ENCODE results near the gene MATN1.

MATN1 gene

DNA sequence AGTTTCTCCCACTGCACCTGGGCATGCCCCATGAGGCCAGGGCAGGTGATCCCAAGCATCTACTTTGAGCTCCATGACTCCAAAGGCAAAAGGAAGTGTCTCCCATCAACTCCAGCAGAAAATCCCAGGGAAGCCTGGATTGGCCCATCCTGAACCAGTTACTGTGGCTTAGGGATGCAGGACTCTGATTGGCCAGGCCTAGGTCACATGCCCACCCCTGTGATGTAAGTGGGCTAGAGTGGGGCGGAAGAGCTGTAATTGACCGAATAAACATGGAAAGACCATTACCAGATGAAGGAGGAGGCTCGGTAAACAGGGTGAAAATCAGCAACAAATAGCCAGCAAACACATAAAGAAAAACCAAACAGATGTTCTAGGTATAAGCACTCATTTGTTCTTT, 45.2 kb downstream of the MATN1 start:
- no peak for DNase-seq

DNA sequence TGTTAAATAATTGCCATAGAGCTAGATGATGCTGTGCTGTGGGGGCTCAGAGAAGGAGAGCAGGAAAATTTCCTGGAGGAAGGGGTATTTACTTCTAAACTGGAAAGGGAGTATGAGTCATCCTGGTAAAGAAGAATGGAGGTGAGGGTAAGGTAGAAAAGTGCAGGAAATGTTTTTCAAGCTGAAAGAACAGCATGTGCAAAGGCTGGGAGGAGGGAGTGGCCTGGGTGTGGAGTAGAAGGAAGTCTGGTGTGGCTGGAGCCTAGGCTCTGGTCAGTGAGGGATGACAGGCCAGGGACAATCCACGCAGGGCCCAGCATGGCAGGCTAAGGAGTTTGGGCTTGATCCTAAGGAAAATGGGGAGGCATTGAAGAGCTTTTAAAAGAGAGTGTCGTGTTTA, 45.9 kb downstream of the MATN1 start:
- DNase-seq = no peak

DNA sequence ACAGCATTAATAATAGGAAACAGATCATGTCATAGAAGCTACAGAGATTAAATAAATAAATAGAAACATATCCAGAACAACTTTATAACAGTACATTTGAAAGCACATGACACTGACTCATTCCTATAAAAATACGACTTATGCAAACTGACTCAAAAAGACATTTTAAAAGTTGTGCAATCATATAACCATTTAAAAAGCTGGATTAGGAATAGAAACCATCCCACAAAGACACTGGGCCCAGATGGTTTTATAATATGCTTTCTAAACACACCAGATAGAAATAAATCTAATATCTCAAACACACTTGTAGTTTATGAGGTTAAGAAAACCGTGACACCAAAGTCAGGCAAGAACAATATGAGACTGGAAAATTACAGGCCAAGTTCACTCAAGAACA, 47.6 kb downstream of the MATN1 start:
- no peak for DNase-seq

DNA sequence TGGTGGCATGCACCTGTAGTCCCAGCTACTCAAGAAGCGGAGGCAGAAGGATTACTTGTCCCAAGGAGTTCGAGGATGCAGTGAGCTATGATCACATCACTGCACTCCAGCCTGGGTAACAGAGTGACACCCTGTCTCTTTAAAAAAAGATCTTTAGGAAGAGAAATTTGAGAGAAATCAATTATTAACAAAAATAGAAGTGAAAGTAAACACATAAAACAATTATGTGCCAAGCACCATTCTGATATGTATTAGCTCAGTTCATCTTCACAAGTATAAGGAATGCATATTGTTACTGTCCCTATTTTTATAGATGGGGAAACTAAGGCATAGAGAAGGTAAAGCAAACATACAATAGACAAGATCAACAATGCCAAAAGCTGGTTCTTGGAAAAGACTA, 48.1 kb downstream of the MATN1 start:
- DNase-seq = no peak

DNA sequence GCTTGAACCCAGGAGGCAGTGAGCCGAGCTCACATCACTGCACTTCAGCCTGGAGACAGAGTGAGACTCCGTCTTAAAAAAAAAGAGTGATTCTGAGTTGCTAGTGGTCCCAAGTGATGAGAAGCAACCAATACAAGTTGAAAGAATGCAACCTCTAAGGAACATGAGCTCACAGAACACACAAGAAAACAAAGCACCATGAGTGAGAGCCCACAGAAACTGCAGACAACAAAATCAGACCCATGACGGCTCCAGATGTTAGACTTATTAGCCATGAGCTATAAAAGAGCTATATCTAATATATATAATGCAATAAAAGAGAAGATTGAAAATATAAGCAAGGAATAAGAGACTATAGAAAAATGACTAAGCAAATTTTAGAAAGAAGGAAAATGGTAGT, 50.0 kb downstream of the MATN1 start:
- DNase-seq = no peak

DNA sequence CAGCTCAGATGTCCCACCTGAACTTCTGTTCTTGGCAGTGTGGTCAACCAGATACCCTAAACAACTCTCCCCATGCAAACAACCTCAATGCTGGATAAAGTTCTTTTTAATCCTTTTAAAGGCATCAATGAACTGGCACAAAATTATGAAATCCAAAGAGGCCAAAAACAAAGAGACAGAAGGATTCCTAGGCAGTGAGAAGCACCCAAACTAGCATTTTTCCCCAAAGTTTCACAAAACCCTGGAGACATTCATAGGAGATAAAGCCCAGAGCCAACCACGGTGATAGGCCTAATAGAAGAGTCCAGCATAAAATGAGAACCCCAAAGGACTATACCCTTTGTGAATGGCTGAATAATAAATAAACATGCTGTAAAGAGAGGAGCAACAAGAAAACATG, 50.7 kb downstream of the MATN1 start:
- DNase-seq = no peak

DNA sequence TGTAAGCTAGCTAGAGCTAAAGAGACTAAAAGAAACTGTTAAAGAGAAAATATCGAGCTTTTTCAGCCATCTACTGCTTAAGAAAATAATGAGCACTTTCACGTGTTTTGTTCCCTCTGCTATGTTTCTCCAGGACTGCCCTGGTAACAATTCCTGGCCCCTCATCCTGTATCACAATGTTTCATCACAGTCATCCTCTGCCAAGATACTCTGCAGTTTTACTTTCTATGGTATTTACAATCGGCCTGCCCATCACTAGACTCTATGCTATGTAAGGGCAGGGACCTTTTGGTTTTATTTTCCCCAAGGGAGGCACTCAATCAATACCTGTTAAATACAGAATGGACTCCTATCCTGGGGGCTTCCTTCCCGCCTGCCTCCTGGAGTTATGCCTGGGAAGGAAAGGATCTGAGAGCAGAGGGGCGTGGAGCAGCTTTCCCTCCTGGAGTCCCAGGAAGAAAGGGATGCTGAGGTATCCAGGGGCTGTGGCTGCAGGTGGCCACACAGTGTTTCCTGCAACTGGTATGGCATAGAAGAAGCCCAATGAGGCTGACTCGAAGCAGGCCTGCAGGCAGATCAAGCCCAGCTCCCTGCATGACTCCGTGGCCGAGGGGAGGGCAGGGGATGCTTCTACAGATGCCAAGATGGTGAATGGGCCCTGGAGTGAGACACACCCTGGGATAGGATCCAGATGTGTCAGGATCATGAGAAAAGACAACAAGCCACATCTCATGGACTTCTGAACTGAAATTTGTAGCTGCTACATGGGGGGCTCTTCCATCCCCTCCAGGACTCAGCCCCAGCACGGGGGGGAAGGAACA, 52.9 kb downstream of the MATN1 start:
- DNase-seq = no peak

DNA sequence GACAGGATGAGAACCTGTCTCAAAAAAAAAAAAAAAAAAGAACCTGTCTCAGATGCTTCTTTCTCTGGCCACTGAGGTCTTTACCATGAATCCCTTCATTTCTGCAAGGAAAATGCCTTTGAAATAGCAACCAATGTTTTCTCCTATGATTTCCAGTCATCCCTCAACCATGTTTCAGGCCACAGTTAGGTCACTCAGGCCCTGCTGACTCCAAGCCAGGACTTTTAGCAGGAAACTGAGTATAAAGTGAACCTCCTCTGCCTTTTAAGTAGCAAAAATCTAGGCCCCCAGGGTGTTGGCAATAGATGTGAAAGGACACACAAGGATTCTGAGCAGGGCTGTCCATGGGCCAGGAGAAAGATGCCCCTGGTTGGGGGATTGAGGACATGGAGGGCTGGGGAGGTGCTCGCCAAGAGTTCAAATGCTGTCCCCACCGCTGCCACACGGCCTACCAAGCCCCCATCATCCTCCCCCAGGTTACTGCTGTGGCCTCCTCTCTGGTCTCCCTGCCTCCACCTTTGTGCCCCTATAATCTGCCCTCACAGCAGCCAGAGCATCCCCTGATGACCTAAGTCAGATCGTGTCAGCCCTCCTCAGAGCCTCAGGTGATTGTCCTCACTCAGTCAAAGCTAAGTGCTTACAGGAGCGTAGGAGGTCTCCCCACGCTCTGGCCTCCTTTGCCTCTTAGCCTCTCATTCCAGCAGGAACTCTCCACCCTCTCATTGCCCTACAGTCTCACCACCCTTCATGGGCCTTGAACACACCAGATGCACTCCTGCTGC, 54.6 kb downstream of the MATN1 start:
- no peak for DNase-seq

DNA sequence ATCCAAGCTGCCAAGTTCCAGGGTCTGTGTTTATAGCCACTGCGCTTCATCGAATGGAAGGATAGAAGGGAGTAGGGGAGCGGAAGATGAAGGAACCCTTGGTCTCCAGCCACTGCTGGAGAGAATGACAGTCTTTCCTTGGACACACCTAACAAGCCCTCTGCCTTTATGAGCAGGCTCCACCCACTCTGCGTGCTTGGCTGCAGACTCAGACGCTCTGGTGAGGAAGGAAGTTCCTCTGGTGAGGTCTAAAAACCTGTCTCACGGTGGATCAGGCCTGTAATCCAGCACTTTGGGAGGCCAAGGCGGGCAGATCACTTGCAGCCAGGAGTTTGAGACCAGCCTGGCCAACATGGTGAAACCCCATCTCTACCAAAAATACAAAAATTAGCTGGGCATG, 55.4 kb downstream of the MATN1 start:
- no peak for DNase-seq

DNA sequence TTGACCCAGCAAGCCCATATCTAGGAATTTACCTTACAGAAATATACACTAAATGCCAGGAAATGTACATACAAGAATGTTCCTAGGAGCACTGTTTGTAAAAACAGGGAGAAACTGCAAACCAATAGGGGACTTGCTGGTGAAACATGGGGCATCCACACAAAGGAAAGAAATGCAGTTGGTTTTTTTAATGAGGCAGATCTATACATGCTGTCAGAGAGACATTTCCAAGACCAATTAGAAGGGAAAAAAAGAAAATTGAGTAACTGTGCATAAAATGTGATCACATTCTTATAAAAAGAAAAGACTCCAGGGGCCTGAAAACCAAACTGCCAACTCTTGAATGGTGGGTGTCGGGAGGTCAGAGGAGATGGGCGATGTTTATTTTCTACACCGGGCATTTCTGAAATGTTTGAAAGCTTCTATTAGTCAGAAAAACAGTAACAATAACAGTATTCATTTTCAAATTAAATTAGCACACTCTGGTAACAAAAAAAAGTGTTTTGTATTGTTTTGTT, 56.6 kb downstream of the MATN1 start:
- DNase-seq = no peak

DNA sequence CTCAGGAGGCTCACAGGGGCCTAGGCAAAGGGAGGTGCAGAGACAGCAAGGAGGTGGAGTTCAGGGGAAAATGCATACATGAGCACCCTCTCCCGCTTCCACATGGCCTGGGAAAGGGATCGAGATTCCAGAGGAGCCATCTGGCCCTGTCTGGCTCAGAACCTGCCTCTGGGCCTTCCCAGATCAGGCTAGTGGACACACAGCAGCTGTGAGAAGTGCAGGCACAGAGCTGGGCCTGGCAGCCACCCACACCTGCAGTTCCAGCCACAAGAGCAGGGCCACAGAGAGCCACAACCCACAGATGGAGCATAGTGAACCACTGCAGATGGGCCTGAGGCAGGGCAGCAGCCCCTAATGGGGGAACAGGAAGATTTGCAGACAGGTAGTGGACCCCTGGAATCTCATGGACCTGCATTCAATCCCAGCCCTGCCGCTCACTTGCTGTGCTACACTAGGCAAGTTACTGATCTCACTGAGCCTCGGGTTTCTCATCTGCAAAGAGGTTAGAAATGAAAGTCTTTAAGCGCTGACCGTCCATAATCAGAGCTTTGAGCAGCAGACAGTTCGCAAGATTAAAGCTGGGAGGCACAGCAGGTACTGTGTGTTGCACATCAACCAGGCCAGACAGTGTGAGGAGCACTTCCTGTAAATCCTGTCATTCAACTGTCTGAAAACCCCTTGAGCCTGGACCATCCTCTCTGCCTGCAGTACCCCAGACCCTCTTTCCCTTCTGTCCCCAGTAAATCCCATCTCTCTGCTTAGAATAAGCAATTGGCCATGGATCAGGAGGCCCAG, 58.0 kb downstream of the MATN1 start:
- no peak for DNase-seq

DNA sequence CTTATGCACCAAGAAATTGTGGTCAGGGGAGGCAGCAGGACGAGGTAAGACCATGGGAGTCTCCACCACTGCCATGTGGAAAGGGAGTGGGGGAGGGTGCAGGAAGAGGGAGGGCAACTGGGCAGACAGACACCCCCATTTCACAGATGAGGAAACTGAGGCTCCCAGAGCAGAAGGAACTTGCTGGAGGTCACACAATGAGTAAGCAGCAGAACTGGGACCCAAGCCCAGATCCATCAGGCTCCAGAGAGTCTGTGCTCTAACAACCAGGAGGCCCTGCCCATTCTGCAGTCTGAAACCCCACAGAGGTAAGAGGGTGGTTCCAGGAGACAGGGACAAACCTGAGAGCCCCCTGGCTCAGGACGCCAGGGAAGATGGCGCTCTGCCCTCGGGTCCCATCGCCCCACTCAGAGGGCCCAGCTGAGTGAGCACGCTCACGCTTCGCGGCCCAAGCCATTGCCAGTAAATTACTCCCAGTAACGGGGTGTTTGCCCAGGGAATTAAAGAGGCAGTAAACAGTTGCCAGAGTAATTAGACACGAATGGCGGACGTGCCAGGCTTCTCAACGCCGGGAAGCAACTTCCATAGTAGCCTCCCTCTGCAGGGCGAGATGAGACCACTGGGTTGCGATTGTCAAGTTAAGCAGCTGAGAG, 59.2 kb downstream of the MATN1 start:
- DNase-seq = no peak

DNA sequence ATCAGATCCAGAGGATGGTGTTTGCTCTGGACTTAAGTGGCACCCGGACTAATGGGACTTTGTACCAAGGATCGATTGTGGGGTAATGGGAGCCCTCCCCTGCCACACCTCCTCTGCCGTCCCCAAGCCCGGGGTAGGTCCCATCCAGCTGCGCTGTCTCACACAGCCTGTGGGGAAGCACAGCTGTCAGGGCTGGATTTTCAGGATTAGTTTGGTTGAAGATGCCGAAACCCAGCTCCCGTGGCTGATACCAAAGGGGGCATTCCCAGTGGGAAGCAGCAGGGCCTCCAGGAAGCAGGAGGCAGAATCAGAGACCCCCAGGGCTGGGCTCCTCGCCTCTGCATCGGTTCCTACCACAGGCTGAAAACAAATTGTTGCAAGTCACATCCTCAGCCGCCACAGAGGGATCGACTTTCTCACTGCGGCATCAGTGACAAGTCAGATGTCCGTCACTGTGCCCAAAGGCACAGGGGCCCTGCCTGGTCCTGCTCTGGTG, 59.7 kb downstream of the MATN1 start:
- no peak for DNase-seq

DNA sequence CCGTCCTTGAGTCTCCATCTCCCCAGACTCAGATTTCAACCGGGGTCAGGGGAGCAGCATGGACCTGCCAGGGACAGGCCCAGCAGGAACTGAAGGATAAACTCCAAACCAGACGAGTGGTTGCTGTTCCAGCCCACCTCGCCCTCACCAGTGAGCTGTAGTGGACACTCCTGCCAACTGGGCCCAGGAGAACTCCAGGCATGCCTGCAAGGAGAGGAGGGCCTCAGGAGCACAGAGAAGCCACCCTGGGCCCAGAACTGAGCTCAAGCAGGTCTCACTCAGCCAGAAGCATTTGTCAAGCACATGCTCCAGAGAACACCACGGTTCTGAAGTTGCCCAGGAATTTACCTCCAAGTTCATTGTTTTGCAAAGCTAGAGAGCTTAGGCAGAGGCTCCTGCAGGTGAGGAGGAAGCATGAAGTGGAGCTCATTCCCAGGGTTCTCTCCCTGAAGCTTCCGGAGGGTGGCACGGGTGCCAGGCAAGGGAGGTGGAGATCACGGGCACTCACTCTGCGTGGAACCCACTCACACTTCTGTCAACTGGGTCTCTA, 61.0 kb downstream of the MATN1 start:
- no peak for DNase-seq

DNA sequence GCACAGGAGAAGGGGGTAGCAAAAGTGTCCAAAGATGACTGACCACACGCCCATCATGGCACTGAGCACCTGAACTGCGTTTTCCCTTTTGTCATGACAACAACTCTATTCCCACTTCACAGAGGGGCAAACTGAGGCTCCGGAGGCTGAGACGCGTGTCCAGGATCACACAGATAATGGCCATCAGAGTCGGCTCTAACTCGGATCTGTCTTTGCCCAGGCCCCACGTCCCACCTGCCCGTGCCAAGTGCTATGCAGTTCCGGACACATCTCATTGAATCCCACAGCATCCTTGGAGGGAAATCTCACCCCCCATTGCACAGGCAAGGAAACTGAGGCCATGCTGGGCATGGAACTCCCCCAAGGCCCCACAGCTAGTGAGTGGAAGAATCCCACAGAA, 62.1 kb downstream of the MATN1 start:
- DNase-seq = no peak
